ENCODE results near the gene CFAP97D2.

GRCh38 chr13:114257014-114257413 is 78.0 kb downstream of the CFAP97D2 start:
- no peak for TF ChIP-seq CTCF (IDR thresholded peaks at IDR 0.05)
- TF ChIP-seq POLR2A (IDR thresholded peaks at IDR 0.05): no peak
- TF ChIP-seq EP300 (IDR thresholded peaks at IDR 0.05): no peak
